Measurements from ENCODE around the gene OXCT1. TPM values are rescaled to one million over a fixed set of nuclear protein-coding genes. Genes with fewer than 3 reads are reported as not detected.
A peak's percentile ranks its signal among the peaks of the same experiment; 100 is the strongest.
"Not testable (repeated sequence)": the region's sequence is repeated elsewhere in the genome, so short reads cannot be mapped to it uniquely, and the experiment has no call there.

The OXCT1 gene
- total and polyA plus RNA-seq, 2 experiments from 2014 or later, result 16.1 to 20.5 TPM

DNA sequence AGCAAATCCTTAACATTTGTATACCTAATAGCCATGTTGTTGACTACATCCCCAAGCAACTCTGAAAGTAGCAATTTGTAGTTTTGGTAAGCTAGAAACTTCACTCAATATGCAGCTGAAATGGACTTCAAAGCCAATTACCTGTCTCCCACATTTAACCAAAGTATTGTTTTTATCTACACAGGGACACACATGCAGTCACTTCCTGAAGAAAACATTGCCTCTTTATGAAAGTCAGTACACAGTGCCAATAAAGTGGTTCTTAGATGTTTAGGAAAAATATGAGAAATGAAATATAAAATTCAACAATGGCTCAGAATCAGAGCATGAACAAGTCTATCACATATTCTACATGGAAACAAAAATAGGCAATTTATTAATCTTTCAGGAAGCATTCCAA lies 49.2 kb downstream of the OXCT1 start:
- Histone ChIP-seq H2AFZ (no peak overlapping the region), H3K9me3 (ENCODE audit: low read depth) (no peaks in the 10 kb centered on the region), H3K36me3 (ENCODE audit: low read depth) (no peaks in the 10 kb centered on the region), H4K20me1 (ENCODE audit: insufficient read depth) (no peaks in the 10 kb centered on the region), H3K9me2 (ENCODE audit: insufficient read depth) (no peaks in the 10 kb centered on the region; the same call in 1 of the 2 replicates), H3K27me3 (replicated peaks; ENCODE audit: insufficient read depth) (no peaks in the 10 kb centered on the region), H3K4me1 (ENCODE audit: insufficient read depth) (no peaks in the 10 kb centered on the region), H3K79me2 (ENCODE audit: insufficient read depth) (no peaks in the 10 kb centered on the region), H3K27ac (no peak overlapping the region), H3K9ac (no peak overlapping the region), H3K4me2 (ENCODE audit: unreplicated experiment) (no peak overlapping the region), H3K4me3 (no peak overlapping the region), H3F3A (ENCODE audit: insufficient read depth) (no peaks in the 10 kb centered on the region)
- in situ Hi-C loops (cut with MboI), result no loop called here
- no peak for TF ChIP-seq EZH2 (IDR thresholded peaks at IDR 0.05; ENCODE audit: insufficient read depth, poor library complexity, severe bottlenecking)
- no peak for TF ChIP-seq EZH2phosphoT487 (IDR thresholded peaks at IDR 0.05; ENCODE audit: insufficient read depth, low read depth)
- no peak for DNase-seq

DNA sequence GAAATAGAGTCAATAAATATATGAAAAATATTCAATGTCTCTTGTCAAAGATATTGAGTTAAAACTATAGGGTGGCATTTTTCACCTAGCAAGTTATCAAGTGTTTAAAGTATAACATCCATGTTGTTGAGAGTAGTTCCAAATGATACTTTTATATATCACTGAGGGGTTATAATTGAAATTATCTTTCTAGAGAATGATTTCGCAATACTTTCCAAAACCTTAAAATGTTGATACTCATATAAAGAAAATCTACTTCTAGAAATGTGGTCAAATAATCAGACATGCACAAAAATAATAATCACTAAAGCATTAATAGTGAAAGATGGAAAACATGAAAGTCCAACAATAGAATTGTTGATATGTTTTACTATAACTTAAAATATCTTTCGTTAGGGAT lies 50.1 kb downstream of the OXCT1 start:
- in situ Hi-C loops (cut with MboI), result no loop called here
- TF ChIP-seq EZH2phosphoT487 (IDR thresholded peaks at IDR 0.05; ENCODE audit: insufficient read depth, low read depth), result no peak
- no peak for TF ChIP-seq EZH2 (IDR thresholded peaks at IDR 0.05; ENCODE audit: insufficient read depth, poor library complexity, severe bottlenecking)
- H3K9me3 ChIP-seq (ENCODE audit: low read depth), result no peaks in the 10 kb centered on the region
- H3K4me3 ChIP-seq, result no peak overlapping the region
- H4K20me1 ChIP-seq (ENCODE audit: insufficient read depth), result no peaks in the 10 kb centered on the region
- WGBS, 2 experiments (ENCODE audit: low coverage in 1 of 2, low lambda C conversion rate in 2 of 2, missing lambda C conversion rate in 2 of 2), result 98 to 99% methylated on average over 2 of the region's 2 CpGs
- H3K27me3 ChIP-seq (replicated peaks; ENCODE audit: insufficient read depth), result no peaks in the 10 kb centered on the region
- H3K79me2 ChIP-seq (ENCODE audit: insufficient read depth), result no peaks in the 10 kb centered on the region
- H3K4me2 ChIP-seq (ENCODE audit: unreplicated experiment), result no peak overlapping the region
- H2AFZ ChIP-seq, result no peak overlapping the region
- no peaks in the 10 kb centered on the region for H3K4me1 ChIP-seq (ENCODE audit: insufficient read depth)
- no peak for DNase-seq
- H3K9me2 ChIP-seq (ENCODE audit: insufficient read depth), result no peaks in the 10 kb centered on the region; the same call in 1 of the 2 replicates
- no peaks in the 10 kb centered on the region for H3K36me3 ChIP-seq (ENCODE audit: low read depth)
- no peak overlapping the region for H3K9ac ChIP-seq
- H3F3A ChIP-seq (ENCODE audit: insufficient read depth), result no peaks in the 10 kb centered on the region
- H3K27ac ChIP-seq, result no peak overlapping the region

DNA sequence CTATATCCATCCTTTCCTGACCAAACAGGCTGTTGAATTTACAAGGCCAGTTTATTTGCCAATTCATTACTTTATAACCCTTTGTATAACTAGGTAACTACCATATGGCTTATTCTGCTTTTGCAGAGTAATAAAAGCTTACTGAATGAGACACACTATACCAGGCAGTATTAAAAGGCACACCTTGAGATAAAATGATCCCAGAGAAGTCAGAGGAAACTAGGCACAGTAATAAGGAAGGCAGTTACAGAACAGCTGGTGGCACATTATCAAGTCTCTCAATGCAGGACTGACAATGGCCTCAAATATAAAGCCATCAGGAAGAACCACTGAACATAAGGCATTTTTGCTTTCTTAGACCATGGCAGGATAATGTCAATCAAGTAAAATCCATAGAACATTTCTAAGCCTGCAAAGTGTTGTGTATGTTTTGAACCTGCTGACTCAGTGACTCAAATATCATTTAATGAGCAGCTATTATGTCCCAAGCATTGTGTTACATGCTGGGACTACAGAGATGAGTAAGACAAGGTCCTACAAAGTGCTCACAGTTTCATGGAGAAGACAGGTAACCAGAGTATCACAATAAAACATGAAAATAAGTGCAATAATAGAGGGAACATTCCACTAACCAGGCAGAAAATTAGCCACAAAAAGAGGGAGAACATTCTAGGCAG lies 52.5 kb downstream of the OXCT1 start:
- in situ Hi-C loops (cut with MboI), result no loop called here
- no peak overlapping the region for H3K9ac ChIP-seq
- no peak overlapping the region for H3K4me3 ChIP-seq
- DNase-seq, result no peak
- H3F3A ChIP-seq (ENCODE audit: insufficient read depth), result no peaks in the 10 kb centered on the region
- no peaks in the 10 kb centered on the region for H3K79me2 ChIP-seq (ENCODE audit: insufficient read depth)
- TF ChIP-seq EZH2 (IDR thresholded peaks at IDR 0.05; ENCODE audit: insufficient read depth, poor library complexity, severe bottlenecking) (no peak), EZH2phosphoT487 (IDR thresholded peaks at IDR 0.05; ENCODE audit: insufficient read depth, low read depth) (no peak)
- H4K20me1 ChIP-seq (ENCODE audit: insufficient read depth), result no peaks in the 10 kb centered on the region
- H3K4me1 ChIP-seq (ENCODE audit: insufficient read depth), result no peaks in the 10 kb centered on the region
- no peaks in the 10 kb centered on the region; the same call in 1 of the 2 replicates for H3K9me2 ChIP-seq (ENCODE audit: insufficient read depth)
- H3K27me3 ChIP-seq (replicated peaks; ENCODE audit: insufficient read depth), result no peaks in the 10 kb centered on the region
- no peaks in the 10 kb centered on the region for H3K36me3 ChIP-seq (ENCODE audit: low read depth)
- no peak overlapping the region for H3K4me2 ChIP-seq (ENCODE audit: unreplicated experiment)
- no peak overlapping the region for H3K27ac ChIP-seq
- no peak overlapping the region for H2AFZ ChIP-seq
- H3K9me3 ChIP-seq (ENCODE audit: low read depth), result no peaks in the 10 kb centered on the region

DNA sequence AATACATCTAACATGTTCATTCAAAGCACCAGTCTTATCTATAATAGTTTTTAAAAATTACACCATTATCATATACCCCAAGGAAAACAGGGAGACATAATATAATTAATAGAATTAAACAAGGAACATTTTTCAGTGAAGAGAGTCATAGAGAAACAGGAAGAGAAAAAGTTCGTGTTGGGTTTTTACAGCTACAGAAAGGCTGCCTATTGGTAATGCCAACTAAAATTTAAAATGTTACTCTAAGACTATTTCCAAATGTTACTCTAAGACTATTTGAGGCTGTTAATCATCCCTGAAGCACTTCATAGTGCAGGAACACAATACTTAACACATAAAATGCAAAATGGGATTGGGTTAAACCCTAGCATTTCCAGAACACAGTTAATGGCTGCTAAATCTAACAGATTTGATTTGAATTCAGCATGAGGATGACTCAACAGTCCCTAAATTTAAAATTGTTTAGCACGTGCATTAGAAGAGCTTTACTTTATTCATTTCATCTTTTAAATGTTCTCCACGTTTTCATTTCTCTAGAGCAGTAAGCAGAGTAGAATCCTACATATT lies 54.5 kb downstream of the OXCT1 start:
- no peak overlapping the region for H3K27ac ChIP-seq
- H3K27me3 ChIP-seq (replicated peaks; ENCODE audit: insufficient read depth), result no peaks in the 10 kb centered on the region
- no peaks in the 10 kb centered on the region for H3K4me1 ChIP-seq (ENCODE audit: insufficient read depth)
- no peaks in the 10 kb centered on the region for H3K9me3 ChIP-seq (ENCODE audit: low read depth)
- TF ChIP-seq EZH2 (IDR thresholded peaks at IDR 0.05; ENCODE audit: insufficient read depth, poor library complexity, severe bottlenecking) (no peak), EZH2phosphoT487 (IDR thresholded peaks at IDR 0.05; ENCODE audit: insufficient read depth, low read depth) (no peak)
- WGBS, 2 experiments (ENCODE audit: low coverage in 1 of 2, low lambda C conversion rate in 2 of 2, missing lambda C conversion rate in 2 of 2), result 18% methylated on average over 3 of the region's 3 CpGs
- DNase-seq, result no peak
- H3F3A ChIP-seq (ENCODE audit: insufficient read depth), result no peaks in the 10 kb centered on the region
- H3K9me2 ChIP-seq (ENCODE audit: insufficient read depth), result no peaks in the 10 kb centered on the region; the same call in 1 of the 2 replicates
- no peaks in the 10 kb centered on the region for H4K20me1 ChIP-seq (ENCODE audit: insufficient read depth)
- in situ Hi-C loops (cut with MboI), result no loop called here
- H3K79me2 ChIP-seq (ENCODE audit: insufficient read depth), result no peaks in the 10 kb centered on the region
- H3K4me2 ChIP-seq (ENCODE audit: unreplicated experiment), result peak overlapping the region; percentile 2
- H3K9ac ChIP-seq, result no peak overlapping the region
- peak overlapping the region; percentile 42; the same call in 1 of the 2 replicates for H2AFZ ChIP-seq
- H3K4me3 ChIP-seq, result no peak overlapping the region
- no peaks in the 10 kb centered on the region for H3K36me3 ChIP-seq (ENCODE audit: low read depth)

DNA sequence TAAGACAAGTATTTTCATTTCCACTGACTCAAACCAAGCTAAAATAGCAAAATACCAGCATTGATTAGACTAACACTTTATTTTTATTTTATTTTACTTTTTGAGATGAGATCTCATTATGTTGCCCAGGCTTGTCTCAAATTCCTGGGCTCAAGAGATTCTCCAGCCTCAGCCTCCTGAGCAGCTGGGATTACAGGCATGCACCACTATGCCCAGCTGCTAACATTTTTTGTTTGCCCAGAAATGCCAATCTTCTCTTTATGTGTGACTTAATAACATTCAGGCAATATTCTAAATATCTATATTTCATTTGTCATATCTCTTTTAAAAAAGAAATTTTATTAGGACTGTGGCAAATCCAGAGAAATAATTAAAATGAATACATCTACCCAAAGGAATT lies 55.0 kb downstream of the OXCT1 start:
- no peaks in the 10 kb centered on the region for H3K79me2 ChIP-seq (ENCODE audit: insufficient read depth)
- H3F3A ChIP-seq (ENCODE audit: insufficient read depth), result no peaks in the 10 kb centered on the region
- no peak overlapping the region for H3K27ac ChIP-seq
- H3K9me2 ChIP-seq (ENCODE audit: insufficient read depth), result no peaks in the 10 kb centered on the region; the same call in 1 of the 2 replicates
- H4K20me1 ChIP-seq (ENCODE audit: insufficient read depth), result no peaks in the 10 kb centered on the region
- no peaks in the 10 kb centered on the region for H3K4me1 ChIP-seq (ENCODE audit: insufficient read depth)
- H3K36me3 ChIP-seq (ENCODE audit: low read depth), result no peaks in the 10 kb centered on the region
- no peak overlapping the region for H3K4me2 ChIP-seq (ENCODE audit: unreplicated experiment)
- H3K4me3 ChIP-seq, result no peak overlapping the region
- H3K9ac ChIP-seq, result no peak overlapping the region
- DNase-seq, result no peak
- in situ Hi-C loops (cut with MboI), result no loop called here
- TF ChIP-seq EZH2phosphoT487 (IDR thresholded peaks at IDR 0.05; ENCODE audit: insufficient read depth, low read depth) (no peak), EZH2 (IDR thresholded peaks at IDR 0.05; ENCODE audit: insufficient read depth, poor library complexity, severe bottlenecking) (no peak)
- no peak overlapping the region for H2AFZ ChIP-seq
- no peaks in the 10 kb centered on the region for H3K27me3 ChIP-seq (replicated peaks; ENCODE audit: insufficient read depth)
- no peaks in the 10 kb centered on the region for H3K9me3 ChIP-seq (ENCODE audit: low read depth)

DNA sequence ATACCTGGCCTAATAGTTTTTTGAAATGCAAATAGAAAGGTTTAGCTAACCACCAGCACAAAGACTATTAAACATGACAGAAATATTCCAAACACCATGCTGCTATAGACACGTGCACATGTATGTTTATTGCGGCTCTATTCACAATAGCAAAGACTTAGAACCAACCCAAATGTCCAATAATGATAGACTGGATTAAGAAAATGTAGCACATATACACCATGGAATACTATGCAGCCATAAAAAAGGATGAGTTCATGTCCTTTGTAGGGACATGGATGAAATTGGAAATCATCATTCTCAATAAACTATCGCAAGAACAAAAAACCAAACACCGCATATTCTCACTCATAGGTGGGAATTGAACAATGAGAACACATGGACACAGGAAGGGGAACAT lies 55.9 kb downstream of the OXCT1 start:
- H2AFZ ChIP-seq; H3K36me3 ChIP-seq (ENCODE audit: low read depth); H3K4me3 ChIP-seq; DNase-seq; H3K27me3 ChIP-seq (replicated peaks; ENCODE audit: insufficient read depth); H3K79me2 ChIP-seq (ENCODE audit: insufficient read depth); H3F3A ChIP-seq (ENCODE audit: insufficient read depth); H3K4me1 ChIP-seq (ENCODE audit: insufficient read depth); H4K20me1 ChIP-seq (ENCODE audit: insufficient read depth); in situ Hi-C loops (cut with MboI); H3K9ac ChIP-seq; H3K9me3 ChIP-seq (ENCODE audit: low read depth); H3K9me2 ChIP-seq (ENCODE audit: insufficient read depth); H3K4me2 ChIP-seq (ENCODE audit: unreplicated experiment); H3K27ac ChIP-seq: not testable (repeated sequence)
- 85 to 86% methylated on average over 4 of the region's 4 CpGs for WGBS, 2 experiments (ENCODE audit: low coverage in 1 of 2, low lambda C conversion rate in 2 of 2, missing lambda C conversion rate in 2 of 2)

Data from GM23248 (cell line).